GM19043 (cell line): ENCODE results near the gene SCGB1D1.
"Not testable (repeated sequence)": the region's sequence is repeated elsewhere in the genome, so short reads cannot be mapped to it uniquely, and the experiment has no call there.

Experiments used
- ATAC-seq: cut with Tn5 transposase; IDR thresholded peaks from one replicate; pipeline ENCODE4 v1.9.1; 2021; ENCODE audit warnings: low read depth; ENCODE audit not compliant: unreplicated experiment

SCGB1D1 gene

DNA sequence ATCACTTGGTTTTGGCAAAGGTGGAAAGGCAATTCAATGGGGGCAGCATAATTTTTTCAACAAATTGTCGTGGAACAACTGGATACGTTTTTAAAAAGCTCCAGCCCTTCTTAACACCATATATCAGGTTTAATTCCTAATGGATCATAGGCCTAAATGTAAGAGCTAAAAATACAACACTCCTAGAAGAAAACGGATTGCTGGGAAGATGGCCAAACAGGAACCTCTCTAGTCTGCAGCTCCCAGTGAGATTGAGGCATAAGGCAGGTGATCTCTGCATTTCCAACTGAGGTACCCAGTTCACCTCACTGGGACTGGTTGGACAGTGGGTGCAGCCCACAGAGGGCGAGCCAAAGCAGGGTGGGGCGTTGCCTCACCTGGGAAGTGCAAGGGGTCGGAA is 32.4 kb upstream of the SCGB1D1 start:
- ATAC-seq: no peak

DNA sequence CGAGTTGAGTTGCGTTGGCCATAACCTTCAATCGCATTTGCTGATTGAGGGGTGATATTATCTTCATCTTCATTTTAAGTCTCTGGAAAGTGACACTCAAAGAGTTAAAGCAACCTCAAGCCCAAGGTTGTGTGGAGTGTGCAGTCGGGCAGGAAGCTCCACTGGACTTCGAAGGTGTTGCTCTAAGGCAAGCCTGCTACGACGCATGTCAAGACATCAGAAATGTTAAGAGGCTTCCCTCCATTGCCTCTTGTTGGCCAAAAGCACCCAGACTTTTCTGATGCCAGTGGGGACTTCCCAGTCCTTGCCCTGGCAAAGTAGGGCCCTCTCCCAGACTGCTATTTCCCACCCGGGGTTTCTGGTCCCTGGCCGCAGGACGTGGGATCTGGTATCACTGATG is 23.6 kb upstream of the SCGB1D1 start:
- ATAC-seq: no peak

DNA sequence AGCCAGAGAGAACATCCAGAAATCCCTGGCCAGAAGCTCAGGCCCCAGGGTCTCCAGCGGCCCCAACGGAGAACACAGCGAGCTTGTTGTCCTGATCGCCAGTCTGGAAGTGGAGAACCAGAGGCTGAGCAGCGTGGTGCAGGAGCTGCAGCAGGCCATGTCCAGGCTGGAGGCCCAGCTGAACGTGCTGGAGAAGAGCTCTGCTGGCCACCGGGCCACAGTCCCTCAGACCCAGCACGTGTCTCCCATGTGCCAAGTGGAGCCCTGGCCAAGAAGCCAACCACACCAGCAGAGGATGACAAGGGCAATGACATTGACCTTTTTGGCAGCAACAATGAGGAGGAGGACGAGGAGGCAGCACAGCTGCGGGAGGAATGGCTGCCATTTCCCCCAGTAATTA is 20.6 kb upstream of the SCGB1D1 start:
- no peak for ATAC-seq

DNA sequence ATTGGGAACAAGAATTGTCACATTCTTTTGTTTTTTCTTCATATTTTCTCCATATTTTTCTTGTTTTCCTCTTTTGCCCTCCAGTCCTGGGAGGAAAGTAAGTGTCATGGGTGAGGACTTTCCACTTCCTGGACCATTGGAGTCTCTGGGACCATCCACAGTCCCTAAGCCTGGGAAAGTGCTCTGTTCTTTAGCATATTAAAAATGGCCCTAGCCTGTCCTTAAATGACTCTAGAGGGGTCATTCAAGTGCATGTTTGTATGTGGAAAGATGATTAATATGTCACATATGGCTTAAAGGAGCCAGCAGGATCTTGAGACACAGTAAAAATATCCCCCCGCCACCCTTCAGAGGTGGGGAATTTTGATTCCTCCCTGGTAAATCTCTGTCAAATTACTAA is 20.1 kb upstream of the SCGB1D1 start:
- no peak for ATAC-seq

DNA sequence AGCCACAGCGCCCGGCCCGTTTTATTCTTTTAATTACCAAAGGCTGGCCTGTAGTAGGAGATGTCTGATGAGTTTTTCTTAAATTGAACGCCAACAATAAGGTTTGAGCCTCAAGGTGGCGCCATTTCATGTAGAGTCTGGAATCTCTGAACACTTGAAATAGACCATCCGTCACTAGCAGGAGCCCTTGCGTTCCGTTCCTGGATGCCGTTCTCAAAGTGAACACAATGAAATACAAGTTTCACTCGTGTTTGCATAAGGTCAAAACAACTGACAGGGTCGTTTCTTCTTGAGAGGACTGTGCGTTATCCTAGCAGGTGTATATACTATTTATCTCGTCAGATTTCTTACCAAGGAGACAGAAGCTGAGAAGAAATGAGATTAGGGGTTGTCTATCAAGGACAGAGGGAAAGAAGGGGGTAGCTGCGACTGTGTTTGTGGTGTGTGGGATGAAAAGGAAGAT is 18.7 kb upstream of the SCGB1D1 start:
- ATAC-seq: no peak

DNA sequence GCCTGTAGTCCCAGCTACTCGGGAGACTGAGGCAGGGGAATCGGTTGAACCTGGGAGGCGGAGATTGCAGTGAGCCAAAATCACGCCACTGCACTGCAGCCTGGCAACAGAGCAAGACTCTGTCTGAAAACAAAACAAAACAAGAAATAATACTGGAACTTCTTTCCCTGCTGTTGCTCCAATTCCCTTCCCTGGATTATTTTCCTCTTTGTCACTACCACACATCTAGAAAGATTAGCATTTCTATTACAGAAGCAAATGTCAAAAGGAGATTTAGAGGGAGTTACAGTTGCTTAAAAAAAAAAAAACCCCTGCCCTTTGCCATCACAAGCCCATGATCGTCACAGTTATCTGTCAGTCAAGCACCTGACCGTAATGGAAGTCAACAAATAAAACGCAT is 17.7 kb upstream of the SCGB1D1 start:
- no peak for ATAC-seq

DNA sequence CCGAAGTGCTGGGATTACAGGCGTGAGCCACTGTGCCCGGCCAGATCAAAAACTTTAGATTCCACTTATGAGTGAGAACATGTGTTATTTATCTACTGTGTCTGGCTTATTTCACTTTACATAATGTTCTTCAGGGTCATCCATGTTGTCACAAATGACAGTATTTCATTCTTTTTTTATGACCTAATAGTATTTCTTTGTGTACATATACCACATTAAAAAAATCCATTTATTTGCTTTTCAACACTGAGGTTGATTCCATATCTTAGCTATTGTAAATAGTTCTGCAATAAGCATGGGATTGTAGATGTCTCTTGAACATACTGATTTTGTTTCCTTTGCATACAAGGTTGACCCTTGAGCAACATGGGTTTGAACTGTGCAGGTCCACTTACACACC is 13.2 kb upstream of the SCGB1D1 start:
- ATAC-seq: no peak

DNA sequence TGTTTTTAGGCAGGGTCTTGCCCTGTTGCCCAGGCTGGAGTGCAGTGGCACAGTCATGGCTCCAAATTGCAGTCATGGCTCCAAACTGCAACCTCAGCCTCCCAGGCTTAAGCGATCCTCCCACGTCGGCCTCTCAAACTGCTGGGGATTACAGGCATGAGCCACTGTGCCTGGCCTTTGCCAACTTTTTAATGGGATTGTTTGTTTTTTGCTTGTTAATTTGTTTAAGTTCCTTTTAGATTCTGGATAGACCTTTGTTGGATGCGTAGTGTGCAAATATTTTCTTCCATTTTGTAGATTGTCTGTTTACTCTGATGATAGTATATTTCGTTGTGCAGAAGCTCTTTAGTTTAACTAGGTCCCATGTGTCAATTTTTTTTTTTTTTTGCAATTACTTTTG is 10.0 kb upstream of the SCGB1D1 start:
- ATAC-seq: no peak

DNA sequence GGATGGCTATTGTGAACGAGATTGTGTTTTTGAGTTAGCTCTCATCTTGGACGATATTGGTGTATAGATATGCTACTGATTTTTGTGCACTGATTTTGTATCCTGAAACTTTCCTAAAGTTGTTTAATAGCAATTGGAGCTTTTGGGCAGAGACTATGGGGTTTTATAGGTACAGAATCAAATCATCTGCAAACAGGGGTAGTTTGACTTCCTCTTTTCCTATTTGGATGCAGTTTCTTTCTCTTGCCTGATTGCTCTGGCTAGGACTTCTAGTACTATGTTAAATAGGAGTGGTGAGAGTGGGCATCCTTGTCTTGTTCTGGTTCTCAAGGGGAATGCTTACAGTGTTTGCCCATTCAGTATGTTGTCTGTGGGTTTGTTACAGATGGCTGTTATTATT is 8.9 kb upstream of the SCGB1D1 start:
- ATAC-seq: no peak

DNA sequence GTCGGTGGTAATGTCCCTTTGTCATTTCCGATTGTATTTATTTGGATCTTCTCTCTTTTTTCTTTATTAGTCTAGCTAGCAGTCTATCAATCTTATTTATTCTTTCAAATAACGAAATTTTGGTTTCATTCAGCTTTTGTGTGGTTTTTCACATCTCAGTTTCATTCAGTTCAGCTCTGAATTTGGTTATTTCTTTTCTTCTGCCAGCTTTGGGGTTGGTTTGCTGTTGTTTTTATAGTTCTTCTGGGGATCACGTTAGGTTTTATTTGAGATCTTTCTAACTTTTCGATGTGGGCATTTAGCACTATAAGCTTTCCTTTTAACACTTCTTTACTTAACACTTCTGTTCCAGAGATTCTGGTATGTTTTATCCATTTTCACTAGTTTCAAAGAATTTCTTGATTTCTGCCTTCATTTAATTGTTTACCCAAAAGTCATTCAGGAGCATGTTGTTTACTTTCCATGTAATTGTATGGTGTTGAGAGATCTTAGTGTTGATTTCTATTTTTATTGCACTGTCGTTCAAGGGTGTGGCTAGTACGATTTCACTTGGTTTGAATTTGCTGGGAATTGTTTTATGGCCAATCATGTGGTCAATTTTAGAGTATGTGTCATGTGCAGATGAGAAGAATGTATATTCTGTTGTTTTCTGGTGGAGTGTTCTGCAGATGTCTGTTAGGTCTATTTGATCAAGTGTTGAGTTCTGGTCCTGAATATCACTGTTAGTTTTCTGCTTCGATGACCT is 7.7 kb upstream of the SCGB1D1 start:
- ATAC-seq: no peak

DNA sequence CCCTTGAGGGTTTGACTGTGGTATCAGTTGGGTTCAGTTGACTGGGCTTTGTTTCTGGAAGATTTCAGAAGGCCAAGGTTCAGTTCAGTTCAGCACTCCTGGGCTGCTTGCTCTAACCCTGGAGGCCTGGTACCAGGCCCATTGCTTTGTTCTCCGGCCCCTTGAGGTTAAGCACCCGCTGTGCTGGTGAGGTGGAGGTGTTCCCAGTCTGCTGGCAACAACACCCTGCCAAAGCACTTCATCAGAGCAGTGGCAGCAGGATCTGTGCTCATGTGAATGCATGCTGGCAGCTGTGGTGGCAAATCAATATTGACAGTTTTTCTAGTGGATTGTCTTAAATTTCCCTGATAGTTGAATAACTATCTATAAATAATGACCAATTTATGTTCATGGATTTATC is 3.8 kb upstream of the SCGB1D1 start:
- ATAC-seq: no peak

DNA sequence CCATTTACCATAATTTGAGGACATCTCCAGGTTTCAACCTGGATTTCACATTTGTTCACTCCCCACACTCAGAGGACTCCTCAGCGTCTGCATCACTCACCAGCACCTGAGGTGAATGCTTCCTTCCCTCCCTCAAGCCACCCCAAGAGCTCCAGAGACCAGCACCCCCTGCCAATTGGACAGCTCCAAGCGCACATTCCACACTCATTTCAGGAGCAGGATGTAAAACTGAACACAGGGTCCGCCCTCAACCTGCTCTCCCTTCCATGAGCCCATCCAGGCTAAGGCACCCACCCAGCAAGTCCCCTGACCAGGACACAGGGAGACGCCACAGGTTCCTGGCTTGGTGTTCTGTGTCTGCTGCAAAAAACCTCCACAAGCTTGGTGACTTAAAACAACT is 3.9 kb downstream of the SCGB1D1 start:
- no peak for ATAC-seq

DNA sequence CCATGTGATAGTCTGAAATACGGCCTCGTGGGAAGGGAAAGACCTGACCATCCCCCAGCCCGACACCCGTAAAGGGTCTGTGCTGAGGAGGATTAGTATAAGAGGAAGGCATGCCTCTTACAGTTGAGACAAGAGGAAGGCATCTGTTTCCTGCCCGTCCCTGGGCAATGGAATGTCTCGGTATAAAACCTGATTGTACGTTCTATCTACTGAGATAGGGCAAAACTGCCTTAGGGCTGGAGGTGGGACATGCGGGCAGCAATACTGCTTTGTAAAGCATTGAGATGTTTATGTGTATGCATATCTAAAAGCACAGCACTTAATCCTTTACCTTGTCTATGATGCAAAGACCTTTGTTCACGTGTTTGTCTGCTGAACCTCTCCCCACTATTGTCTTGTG is 5.0 kb downstream of the SCGB1D1 start:
- not testable (repeated sequence) for ATAC-seq

DNA sequence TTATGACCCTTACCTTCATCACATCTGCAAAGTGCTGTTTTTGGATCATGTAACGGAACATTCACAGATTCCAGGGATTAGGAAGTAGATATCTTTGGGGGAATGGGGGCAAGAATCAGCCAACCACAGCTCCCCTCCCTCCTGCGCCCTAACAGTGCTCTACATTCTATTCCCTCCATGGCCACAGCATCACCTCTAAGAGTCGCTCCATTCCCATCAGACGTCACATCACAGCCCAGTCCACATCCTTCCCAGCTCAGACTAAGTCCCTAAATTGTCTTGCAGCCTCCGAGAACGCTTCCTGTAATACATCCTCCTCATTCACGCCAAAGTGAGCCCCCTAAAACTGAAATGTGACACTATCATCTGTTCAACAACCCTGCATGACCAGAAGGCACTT is 5.9 kb downstream of the SCGB1D1 start:
- ATAC-seq: no peak

DNA sequence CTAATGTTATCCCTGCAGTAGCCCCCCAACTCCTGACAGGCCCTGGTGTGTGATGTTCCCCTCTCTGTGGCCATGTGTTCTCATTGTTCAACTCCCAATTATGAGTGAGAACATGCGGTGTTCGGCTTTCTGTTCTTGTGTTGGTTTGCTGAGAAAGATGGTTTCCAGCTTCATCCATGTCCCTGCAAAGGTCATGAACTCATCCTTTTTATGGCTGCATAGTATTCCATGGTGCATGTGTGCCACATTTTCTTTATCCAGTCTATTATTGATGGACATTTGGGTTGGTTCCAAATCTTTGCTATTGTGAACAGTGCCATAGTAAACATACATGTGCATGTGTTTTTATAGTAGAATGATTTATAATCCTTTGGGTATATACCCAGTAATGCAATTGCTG is 7.4 kb downstream of the SCGB1D1 start:
- ATAC-seq: not testable (repeated sequence)

DNA sequence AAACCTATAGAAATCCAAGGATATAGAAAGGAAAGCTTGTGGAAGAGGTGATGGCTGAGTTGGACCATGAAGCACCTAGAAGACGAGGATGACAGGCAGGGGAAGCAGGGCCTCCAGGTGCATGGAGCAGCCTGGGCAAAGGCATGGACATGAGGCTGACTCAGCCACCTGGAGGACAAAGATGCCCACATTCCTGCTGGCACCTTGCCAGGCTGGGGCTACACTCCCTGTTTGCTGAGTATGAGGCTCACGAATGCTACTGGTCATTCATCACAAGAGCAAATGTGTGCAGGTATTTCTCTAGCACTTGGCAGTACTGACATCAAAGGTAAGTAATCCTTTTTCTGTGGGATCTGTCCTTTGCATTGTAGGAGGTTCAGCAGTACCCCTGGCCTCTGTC is 11.4 kb downstream of the SCGB1D1 start:
- ATAC-seq: no peak

DNA sequence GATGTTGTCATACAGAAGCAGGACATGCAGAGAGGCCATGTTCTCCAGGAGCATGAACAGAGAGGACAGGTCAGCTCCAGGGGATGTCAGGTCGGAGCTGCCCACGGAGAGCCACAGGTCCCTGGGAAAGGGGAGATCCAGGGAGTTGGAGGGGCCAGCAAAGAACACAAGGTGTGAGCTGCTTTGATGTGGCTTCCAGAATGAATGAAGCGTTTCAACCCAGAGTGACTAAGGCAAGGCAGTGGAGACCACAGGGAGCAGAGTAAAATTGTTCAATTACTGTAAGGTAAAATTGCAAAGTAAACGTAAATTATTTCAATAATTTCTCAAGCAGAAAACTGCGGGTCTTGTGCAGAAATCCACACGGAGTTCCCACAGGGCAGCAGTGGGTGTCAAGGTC is 12.9 kb downstream of the SCGB1D1 start:
- ATAC-seq: no peak

DNA sequence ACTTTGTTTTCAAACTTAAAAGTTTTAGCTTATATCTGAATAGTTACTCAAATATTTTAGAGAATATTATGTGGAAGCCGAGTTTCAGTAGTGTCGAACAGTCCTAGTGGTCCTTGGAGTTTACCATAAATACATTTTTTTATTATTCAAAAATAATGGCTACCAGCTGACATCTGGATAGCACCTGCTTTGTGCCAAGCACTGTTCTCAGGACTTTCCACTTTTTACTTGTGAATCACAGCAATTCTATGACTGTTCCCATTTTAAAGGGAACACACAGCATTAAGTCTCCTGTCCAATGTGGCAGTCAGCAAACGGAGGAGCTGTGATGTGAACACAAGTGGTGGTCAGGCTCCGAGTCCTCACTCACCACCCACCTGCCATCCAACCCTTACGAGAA is 14.4 kb downstream of the SCGB1D1 start:
- no peak for ATAC-seq

DNA sequence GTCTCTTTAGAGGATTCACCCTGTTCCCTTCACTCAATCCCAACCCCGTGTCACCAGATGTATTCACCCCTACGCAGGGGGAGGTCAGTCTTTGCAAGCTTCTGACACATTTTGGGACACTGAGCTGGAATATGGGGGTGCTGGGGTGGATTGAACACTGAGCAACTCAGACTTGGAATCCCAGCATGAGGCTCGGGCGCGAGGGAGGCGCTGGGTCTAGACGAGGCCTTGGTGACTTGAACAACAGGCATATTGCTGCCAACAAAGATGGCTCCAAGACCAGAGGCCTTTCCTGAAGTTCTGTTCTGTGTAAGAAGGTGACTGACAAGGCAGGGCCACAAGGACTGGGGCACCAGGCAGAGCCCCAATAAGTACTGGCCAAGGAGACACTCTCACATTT is 15.4 kb downstream of the SCGB1D1 start:
- no peak for ATAC-seq

DNA sequence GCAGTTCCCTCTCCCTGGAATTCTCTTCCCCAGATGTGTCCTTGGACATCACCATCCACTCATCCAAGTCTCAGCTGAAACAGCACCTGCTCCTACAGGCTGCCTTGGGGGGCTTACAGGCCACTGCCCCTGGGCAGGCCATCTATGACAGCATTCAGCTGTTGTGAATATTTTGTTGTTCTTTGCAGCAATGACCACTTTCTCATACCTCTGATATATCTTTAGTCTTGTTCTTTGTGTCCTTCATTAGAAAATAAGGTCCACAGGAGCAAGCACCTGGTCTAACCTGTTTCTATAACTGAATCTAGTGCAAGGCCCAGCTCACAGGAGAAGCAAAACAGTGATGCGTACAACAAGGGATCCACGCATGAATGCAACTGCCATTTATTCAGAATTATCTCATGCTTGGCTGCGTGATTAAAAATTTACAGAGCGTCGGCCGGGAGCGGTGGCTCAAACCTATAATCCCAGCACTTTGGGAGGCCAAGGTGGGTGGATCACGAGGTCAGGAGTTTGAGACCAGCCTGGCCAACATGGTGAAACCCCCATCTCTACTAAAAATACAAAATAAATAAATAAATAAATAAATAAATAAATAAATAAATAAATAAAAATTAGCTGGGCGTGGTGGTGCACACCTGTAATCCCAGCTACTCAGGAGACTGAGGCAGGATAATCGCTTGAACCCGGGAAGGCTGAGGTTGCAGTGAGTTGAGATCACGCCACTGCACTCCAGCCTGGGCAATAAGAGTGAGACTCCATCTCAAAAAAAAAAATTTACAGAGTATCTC is 16.5 kb downstream of the SCGB1D1 start:
- not testable (repeated sequence) for ATAC-seq

DNA sequence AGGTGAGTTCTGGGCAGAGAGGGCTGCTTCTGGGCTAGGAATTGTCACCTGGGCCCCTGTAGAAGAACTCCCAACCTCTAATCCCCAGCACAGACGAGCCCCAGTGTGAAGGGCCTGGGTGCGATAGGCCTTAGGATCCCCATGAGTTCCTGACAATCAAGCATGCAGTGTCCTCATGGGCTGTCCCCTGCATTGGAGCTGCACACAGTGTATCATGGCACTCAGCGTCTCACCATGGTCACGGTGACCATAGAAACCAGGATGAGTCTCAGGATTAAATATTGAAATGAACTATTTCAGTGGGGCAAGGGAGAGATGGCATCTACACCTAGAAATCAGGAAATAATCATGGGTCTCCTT is 18.7 kb downstream of the SCGB1D1 start:
- no peak for ATAC-seq

DNA sequence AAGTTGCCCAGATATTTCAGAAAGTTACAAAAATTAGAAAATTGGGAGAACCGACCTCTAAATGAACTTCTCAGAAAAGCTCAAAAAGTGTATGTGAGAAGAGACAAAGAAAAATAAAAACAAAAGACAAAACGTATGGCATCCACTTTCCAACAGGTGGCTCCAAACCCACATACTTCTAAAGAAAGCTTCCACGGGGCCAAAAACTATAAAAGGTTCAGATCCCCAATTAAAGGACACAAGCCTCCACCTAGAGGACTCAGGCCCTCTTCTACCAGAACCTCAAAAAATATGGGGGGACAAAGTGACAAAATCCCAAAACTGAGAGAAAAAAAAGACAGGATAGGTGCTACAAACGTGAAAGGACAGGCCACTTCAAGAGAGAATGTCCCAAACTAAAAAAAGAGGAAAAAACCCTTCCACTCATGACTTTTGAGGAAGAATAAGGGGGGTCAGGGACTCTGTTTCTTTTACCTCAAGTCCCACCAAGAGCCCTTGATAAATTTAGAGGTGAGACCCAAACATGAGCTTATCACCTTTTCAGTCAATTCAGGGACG is 27.3 kb downstream of the SCGB1D1 start:
- ATAC-seq: no peak
